CD4-positive, CD25-positive, alpha-beta regulatory T cell (primary cell): ENCODE data around the gene CDK6. TPM values are rescaled to one million over a fixed set of nuclear protein-coding genes. Genes with fewer than 3 reads are reported as not detected.

Source experiments
- ATAC-seq, 2 donors: fragments of 150-1000 bp; cut with Tn5 transposase; one replicate each; pipeline ENCODE4 v1.10.0; 2021; ENCODE audit warnings: low read depth in 2 of 2, moderate number of reproducible peaks in 2 of 2, moderate library complexity in 1 of 2
- DNase-seq, 3 donors: peaks; one replicate each; pipeline versions ENCODE4 v3.0.0 to v3.0.0-alpha.2; 2012 to 2022; ENCODE audit warnings: mixed read lengths in 1 of 3
- H3K27ac ChIP-seq: one replicate; pipeline ENCODE4 v1.7.0; 2013; ENCODE audit warnings: mild to moderate bottlenecking, low read length; ENCODE audit not compliant: insufficient read depth, poor library complexity, severe bottlenecking
- H3K27me3 ChIP-seq: one replicate; pipeline ENCODE4 v1.7.0; 2013; ENCODE audit warnings: low read length; ENCODE audit not compliant: control insufficient read depth, insufficient read depth
- H3K36me3 ChIP-seq: one replicate; pipeline ENCODE4 v1.7.0; 2013; ENCODE audit warnings: mild to moderate bottlenecking, low read length, moderate library complexity; ENCODE audit not compliant: control insufficient read depth, insufficient read depth
- H3K4me1 ChIP-seq: 2 replicates; pipeline ENCODE4 v1.7.0; 2013; ENCODE audit warnings: mild to moderate bottlenecking, low read length; ENCODE audit not compliant: insufficient read depth, control insufficient read depth, poor library complexity, severe bottlenecking
- H3K4me3 ChIP-seq: one replicate; pipeline ENCODE4 v1.7.0; 2013; ENCODE audit warnings: low read depth, mild to moderate bottlenecking, low read length, moderate library complexity
- H3K9me3 ChIP-seq, 2 experiments: 1 replicate in 1 of 2; 2 replicates in 1 of 2; pipeline ENCODE4 v1.7.0; 2013; ENCODE audit warnings: low read length in 2 of 2, mild to moderate bottlenecking in 1 of 2, moderate library complexity in 1 of 2; ENCODE audit not compliant: control insufficient read depth in 2 of 2
- H3K27ac Mint-ChIP-seq, 3 donors: one replicate each; pipeline ENCODE4 v1.8.0; 2020 to 2022; ENCODE audit warnings: mild to moderate bottlenecking in 3 of 3, mixed read lengths in 3 of 3, moderate library complexity in 2 of 3
- H3K27me3 Mint-ChIP-seq: one replicate; pipeline ENCODE4 v1.8.0; 2022; ENCODE audit warnings: mild to moderate bottlenecking, mixed read lengths
- H3K36me3 Mint-ChIP-seq: one replicate; pipeline ENCODE4 v1.8.0; 2020; ENCODE audit warnings: mixed read lengths
- H3K4me1 Mint-ChIP-seq, 4 donors: one replicate each; pipeline ENCODE4 v1.8.0; 2020 to 2022; ENCODE audit warnings: mixed read lengths in 4 of 4, mild to moderate bottlenecking in 1 of 4
- H3K4me3 Mint-ChIP-seq, 4 donors: one replicate each; pipeline ENCODE4 v1.8.0; 2020 to 2022; ENCODE audit warnings: mild to moderate bottlenecking in 4 of 4, mixed read lengths in 4 of 4, moderate library complexity in 3 of 4
- H3K9me3 Mint-ChIP-seq, 7 donors: one replicate each; pipeline ENCODE4 v1.8.0; 2020 to 2022; ENCODE audit warnings: mixed read lengths in 7 of 7, mild to moderate bottlenecking in 3 of 7, moderate library complexity in 2 of 7
- polyA plus RNA-seq, 4 donors: library from polyadenylated mRNA; unstranded; fragments of 300-500 nt; fragmentation: Illumina TruSeq; gene quantifications; one replicate each; pipeline ENCODE4 v1.2.3, GENCODE V29; 2021
- total RNA-seq: library from RNA; stranded (reverse); gene quantifications from one replicate; pipeline ENCODE4 v1.2.3, GENCODE V29; 2022

CDK6 gene
- total and polyA plus RNA-seq, 5 donors from 2014 or later: 5.5 to 32.6 (median 9.1) TPM

GRCh38 chr7:92729751-92730150, 106.6 kb downstream of the CDK6 start:
- H3K27ac Mint-ChIP-seq: no peak overlapping the region
- peaks cover 0 to 29% (median 22%) of the 10 kb centered on the region in 4 donors for H3K4me1 Mint-ChIP-seq
- Histone ChIP-seq H3K4me1 (no peaks in the 10 kb centered on the region), H3K36me3 (peaks cover 5% of the 10 kb centered on the region), H3K27me3 (no peaks in the 10 kb centered on the region), H3K9me3 (no peaks in the 10 kb centered on the region), H3K4me3 (no peak overlapping the region), H3K27ac (no peak overlapping the region)
- H3K27me3 Mint-ChIP-seq: no peaks in the 10 kb centered on the region
- ATAC-seq (no peak), DNase-seq (no peak)
- peaks cover 12% of the 10 kb centered on the region for H3K36me3 Mint-ChIP-seq
- H3K4me3 Mint-ChIP-seq: no peak overlapping the region
- H3K9me3 Mint-ChIP-seq: peaks cover 0 to 2% (median 0%) of the 10 kb centered on the region in 7 donors

DNA sequence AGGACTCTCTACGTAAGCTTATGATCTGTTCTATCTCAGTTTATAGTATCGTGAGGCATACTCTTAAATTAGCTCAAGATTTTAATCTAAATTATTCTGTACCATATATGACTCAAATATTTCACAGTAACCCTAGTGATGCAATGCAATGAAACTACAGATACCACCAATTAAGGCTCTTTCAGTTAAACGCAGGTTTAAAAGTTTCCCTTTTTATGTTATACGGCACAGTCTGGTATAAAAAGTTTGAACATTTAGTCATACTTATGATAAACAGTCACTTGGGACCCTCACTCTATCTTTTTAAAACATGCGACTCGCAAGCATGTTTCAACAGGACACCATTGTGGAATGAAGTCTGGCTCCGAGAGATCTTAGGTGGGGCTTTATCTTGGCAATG, 107.2 kb downstream of the CDK6 start:
- H3K4me1 ChIP-seq: no peaks in the 10 kb centered on the region
- peaks cover 0 to 31% (median 22%) of the 10 kb centered on the region in 4 donors for H3K4me1 Mint-ChIP-seq
- H3K9me3 ChIP-seq: no peaks in the 10 kb centered on the region
- no peaks in the 10 kb centered on the region for H3K27me3 Mint-ChIP-seq
- peaks cover 17% of the 10 kb centered on the region for H3K36me3 Mint-ChIP-seq
- DNase-seq: no peak
- H3K4me3 ChIP-seq: no peak overlapping the region
- no peak for ATAC-seq
- no peak overlapping the region for H3K4me3 Mint-ChIP-seq
- H3K27ac ChIP-seq: no peak overlapping the region
- H3K9me3 Mint-ChIP-seq: peaks cover 0 to 2% (median 0%) of the 10 kb centered on the region in 7 donors
- peaks cover 5% of the 10 kb centered on the region for H3K36me3 ChIP-seq
- H3K27me3 ChIP-seq: no peaks in the 10 kb centered on the region
- no peak overlapping the region for H3K27ac Mint-ChIP-seq

DNA sequence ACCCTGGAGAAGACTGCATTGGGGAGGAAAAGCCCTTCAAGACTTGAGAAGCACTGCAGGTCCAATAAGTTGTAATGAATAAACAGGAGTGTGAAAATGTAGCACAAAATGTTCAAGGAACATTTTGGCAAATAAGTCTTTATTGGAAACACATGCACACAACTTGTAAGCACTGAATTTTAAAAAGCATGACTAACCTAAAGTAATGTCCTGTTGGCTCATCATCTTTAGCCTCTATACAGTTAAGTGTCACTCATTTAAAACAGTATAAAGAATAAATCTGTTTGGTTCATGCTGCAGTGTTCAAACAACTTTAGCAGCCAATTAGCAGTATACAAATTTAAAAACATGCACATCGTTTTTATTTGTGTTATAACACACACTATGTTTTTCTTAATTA, 108.6 kb downstream of the CDK6 start:
- DNase-seq (no peak), ATAC-seq (no peak)
- Mint-ChIP-seq H3K4me3 (no peak overlapping the region), H3K27ac (peak overlapping the region in 1 of 3 donors; percentile 21), H3K27me3 (no peaks in the 10 kb centered on the region), H3K4me1 (peaks cover 0 to 35% (median 25%) of the 10 kb centered on the region in 4 donors), H3K9me3 (no peaks in the 10 kb centered on the region), H3K36me3 (peaks cover 24% of the 10 kb centered on the region)
- H3K4me1 ChIP-seq: no peaks in the 10 kb centered on the region
- no peaks in the 10 kb centered on the region for H3K27me3 ChIP-seq
- peaks cover 5% of the 10 kb centered on the region for H3K36me3 ChIP-seq
- no peak overlapping the region for H3K4me3 ChIP-seq
- H3K9me3 ChIP-seq: no peaks in the 10 kb centered on the region
- no peak overlapping the region for H3K27ac ChIP-seq

DNA sequence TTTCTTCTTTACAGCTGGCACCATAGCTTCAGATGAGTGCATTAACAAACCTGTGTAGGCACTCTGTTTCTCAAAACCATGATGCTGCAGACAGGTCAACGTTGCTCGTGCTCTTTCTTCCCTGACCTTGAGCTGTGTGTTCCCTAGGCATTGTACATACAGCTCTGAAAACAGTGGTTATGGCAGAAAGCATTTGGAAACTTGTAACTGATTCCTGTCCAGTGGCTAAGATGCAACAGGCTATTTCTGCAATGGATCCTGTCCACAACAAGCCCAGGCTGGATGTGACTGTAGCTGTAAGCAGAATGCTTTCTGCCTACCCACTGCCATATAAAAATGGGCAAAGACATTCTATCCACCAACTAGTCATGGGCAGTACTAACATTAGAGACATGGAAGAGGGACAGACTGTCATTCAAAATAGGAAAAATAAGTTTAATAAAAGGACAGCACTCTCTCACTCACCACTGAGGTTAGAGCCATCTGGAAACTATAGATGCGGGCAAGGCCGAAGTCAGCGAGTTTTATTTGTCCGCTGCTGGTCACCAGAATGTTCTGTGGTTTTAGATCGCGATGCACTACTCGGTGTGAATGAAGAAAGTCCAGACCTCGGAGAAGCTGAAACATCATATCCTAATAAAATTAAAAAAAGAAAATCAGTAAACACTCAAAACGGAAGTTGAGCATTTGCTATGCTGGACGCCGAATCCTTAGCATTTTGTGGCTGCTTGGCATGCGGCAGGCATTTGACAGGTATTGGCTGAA, 111.0 kb downstream of the CDK6 start:
- Histone ChIP-seq H3K4me3 (no peak overlapping the region), H3K27ac (no peak overlapping the region), H3K36me3 (peaks cover 5% of the 10 kb centered on the region), H3K9me3 (no peaks in the 10 kb centered on the region), H3K4me1 (no peaks in the 10 kb centered on the region), H3K27me3 (no peaks in the 10 kb centered on the region)
- H3K9me3 Mint-ChIP-seq: no peaks in the 10 kb centered on the region
- no peak overlapping the region for H3K27ac Mint-ChIP-seq
- no peaks in the 10 kb centered on the region for H3K27me3 Mint-ChIP-seq
- DNase-seq (no peak), ATAC-seq (no peak)
- H3K4me1 Mint-ChIP-seq: peaks cover 7 to 25% (median 15%) of the 10 kb centered on the region in 4 donors
- peaks cover 27% of the 10 kb centered on the region for H3K36me3 Mint-ChIP-seq
- no peak overlapping the region for H3K4me3 Mint-ChIP-seq

- Histone ChIP-seq H3K27me3 (no peaks in the 10 kb centered on the region), H3K36me3 (peaks cover 5% of the 10 kb centered on the region), H3K4me1 (peaks cover 1% of the 10 kb centered on the region), H3K4me3 (no peak overlapping the region), H3K9me3 (no peaks in the 10 kb centered on the region), H3K27ac (no peak overlapping the region)
- no peak overlapping the region for H3K27ac Mint-ChIP-seq
- peaks cover 27% of the 10 kb centered on the region for H3K36me3 Mint-ChIP-seq
- peaks cover 7 to 17% (median 16%) of the 10 kb centered on the region in 4 donors for H3K4me1 Mint-ChIP-seq
- DNase-seq: no peak
- H3K27me3 Mint-ChIP-seq: no peaks in the 10 kb centered on the region
- no peak for ATAC-seq
- no peak overlapping the region for H3K4me3 Mint-ChIP-seq
- no peaks in the 10 kb centered on the region for H3K9me3 Mint-ChIP-seq
These were observed 112.4 kb downstream of the CDK6 start for GRCh38 chr7:92723943-92724342.

DNA sequence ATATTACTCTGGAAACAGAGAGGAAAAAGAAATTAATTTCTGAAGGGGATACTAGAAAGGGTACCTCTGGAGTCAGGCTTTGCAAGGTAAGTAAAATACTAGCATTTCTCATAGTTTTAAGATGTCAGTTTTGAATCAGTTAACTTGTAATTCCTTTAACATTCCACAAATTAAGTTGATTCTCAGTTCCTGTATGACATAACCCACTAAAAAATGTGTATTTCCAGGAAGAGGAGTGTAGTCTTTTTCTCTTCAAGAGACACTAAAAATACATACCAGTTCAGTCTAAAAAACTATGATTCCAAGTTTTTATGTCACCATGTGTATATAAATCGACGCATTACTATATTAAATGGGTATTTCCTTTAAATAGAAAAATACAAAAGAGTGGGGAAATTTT, 113.2 kb downstream of the CDK6 start:
- Mint-ChIP-seq H3K36me3 (peaks cover 27% of the 10 kb centered on the region), H3K27me3 (no peaks in the 10 kb centered on the region), H3K4me3 (peak overlapping the region in 1 of 4 donors; percentile 64), H3K4me1 (peaks cover 7 to 24% (median 23%) of the 10 kb centered on the region in 4 donors), H3K9me3 (peaks cover 0 to 2% (median 0%) of the 10 kb centered on the region in 7 donors), H3K27ac (no peak overlapping the region)
- H3K9me3 ChIP-seq: no peaks in the 10 kb centered on the region
- H3K4me3 ChIP-seq: no peak overlapping the region
- H3K27ac ChIP-seq: no peak overlapping the region
- peaks cover 5% of the 10 kb centered on the region for H3K36me3 ChIP-seq
- peaks cover 9% of the 10 kb centered on the region for H3K4me1 ChIP-seq
- DNase-seq (no peak), ATAC-seq (no peak)
- H3K27me3 ChIP-seq: no peaks in the 10 kb centered on the region

DNA sequence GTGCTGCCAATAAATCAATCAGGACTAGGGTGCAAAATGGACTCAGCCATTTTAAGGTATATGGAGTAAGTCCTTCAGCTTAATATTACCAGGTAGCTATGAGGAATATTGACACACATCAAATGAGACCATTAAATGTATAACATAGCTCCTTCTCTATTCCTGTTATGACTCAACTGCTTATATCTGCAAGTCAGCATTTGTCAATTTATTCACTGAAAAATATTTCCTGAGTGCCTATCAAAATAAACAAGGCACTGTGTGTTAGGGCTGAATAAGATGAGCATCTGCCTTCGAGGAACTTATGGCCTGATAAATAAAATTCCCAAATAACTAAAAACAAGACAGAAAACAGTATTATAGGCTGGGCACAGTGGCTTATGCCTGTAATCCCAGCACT, 113.8 kb downstream of the CDK6 start:
- peak overlapping the region in 1 of 3 donors; percentile 49 for H3K27ac Mint-ChIP-seq
- H3K9me3 ChIP-seq: no peaks in the 10 kb centered on the region
- peaks cover 7 to 31% (median 28%) of the 10 kb centered on the region in 4 donors for H3K4me1 Mint-ChIP-seq

More for the DNA sequence above, 113.8 kb downstream of the CDK6 start:
- Histone ChIP-seq H3K27ac (no peak overlapping the region), H3K4me3 (no peak overlapping the region), H3K27me3 (no peaks in the 10 kb centered on the region), H3K36me3 (peaks cover 5% of the 10 kb centered on the region), H3K4me1 (peaks cover 9% of the 10 kb centered on the region)
- DNase-seq: peak in 1 of 3 donors; percentile 27
- Mint-ChIP-seq H3K9me3 (peaks cover 0 to 2% (median 0%) of the 10 kb centered on the region in 7 donors), H3K27me3 (no peaks in the 10 kb centered on the region), H3K36me3 (peaks cover 32% of the 10 kb centered on the region), H3K4me3 (no peak overlapping the region)
- ATAC-seq: no peak
